HEK293 (cell line): ENCODE measurements around the gene RABGGTB.

Experiments used
- GLI2 ChIP-seq: fragments of 450-650 bp; formaldehyde crosslinking; IDR thresholded peaks from 2 replicates; pipeline ENCODE4; 2017; ENCODE audit warnings: missing biosample characterization, missing genetic modification characterization, low read depth, borderline replicate concordance
- MEIS1 ChIP-seq: sonication (generic); formaldehyde crosslinking; IDR thresholded peaks from 2 replicates; pipeline ENCODE4 v1.8.1; 2022; ENCODE audit warnings: missing genetic modification reagents, mild to moderate bottlenecking, borderline replicate concordance
- MZF1 ChIP-seq: fragments of 450-650 bp; formaldehyde crosslinking; IDR thresholded peaks from 2 replicates; pipeline ENCODE4 v1.5.1; 2017; ENCODE audit warnings: missing biosample characterization, missing genetic modification characterization, borderline replicate concordance
- PRDM1 ChIP-seq: fragments of 450-650 bp; formaldehyde crosslinking; IDR thresholded peaks from 2 replicates; pipeline ENCODE4; 2016; ENCODE audit warnings: missing biosample characterization, missing genetic modification characterization
- SP7 ChIP-seq: fragments of 450-650 bp; formaldehyde crosslinking; IDR thresholded peaks from 2 replicates; pipeline ENCODE4 v1.5.1; 2016; ENCODE audit warnings: missing biosample characterization, missing genetic modification characterization
- ZBTB17 ChIP-seq: fragments of 450-650 bp; formaldehyde crosslinking; IDR thresholded peaks from 2 replicates; pipeline ENCODE4 v1.5.1; 2016; ENCODE audit warnings: missing biosample characterization, missing genetic modification characterization
- ZNF16 ChIP-seq: fragments of 450-650 bp; formaldehyde crosslinking; IDR thresholded peaks from 2 replicates; pipeline ENCODE4 v1.5.1; 2016; ENCODE audit warnings: low read depth, missing biosample characterization, missing genetic modification characterization
- ZNF174 ChIP-seq: fragments of 450-650 bp; formaldehyde crosslinking; IDR thresholded peaks from 2 replicates; pipeline ENCODE4 v1.5.0; 2017; ENCODE audit warnings: missing biosample characterization, mild to moderate bottlenecking, missing genetic modification characterization
- ZNF248 ChIP-seq: fragments of 450-650 bp; formaldehyde crosslinking; IDR thresholded peaks from 2 replicates; pipeline ENCODE4 v1.5.1; 2017; ENCODE audit warnings: missing biosample characterization, missing genetic modification characterization
- ZNF274 ChIP-seq, 2 experiments: fragments of 200-500 bp in 1 of 2; fragments of 450-650 bp in 1 of 2; sonication (Bioruptor generic) in 1 of 2; formaldehyde crosslinking in 1 of 2; IDR thresholded peaks; 2 replicates each; pipeline versions ENCODE4 v1.5.1 to v1.6.1; 2014 to 2016; ENCODE audit warnings: borderline replicate concordance in 1 of 2, inconsistent platforms in 1 of 2, low read length in 1 of 2, missing biosample characterization in 1 of 2, missing genetic modification characterization in 1 of 2
- ZNF292 ChIP-seq: fragments of 450-650 bp; formaldehyde crosslinking; IDR thresholded peaks from 2 replicates; pipeline ENCODE4 v1.5.1; 2016; ENCODE audit warnings: low read depth, missing biosample characterization, missing genetic modification characterization, borderline replicate concordance
- ZNF335 ChIP-seq: fragments of 450-650 bp; formaldehyde crosslinking; conservative IDR thresholded peaks from 2 replicates; pipeline ENCODE4 v1.5.1; 2016; ENCODE audit warnings: missing biosample characterization, missing genetic modification characterization
- ZNF394 ChIP-seq: fragments of 450-650 bp; formaldehyde crosslinking; IDR thresholded peaks from 2 replicates; pipeline ENCODE4 v1.5.1; 2016; ENCODE audit warnings: missing biosample characterization, missing genetic modification characterization, mild to moderate bottlenecking, moderate library complexity, borderline replicate concordance
- ZNF416 ChIP-seq: fragments of 450-650 bp; formaldehyde crosslinking; IDR thresholded peaks from 2 replicates; pipeline ENCODE4 v1.5.1; 2016; ENCODE audit warnings: missing biosample characterization, missing genetic modification characterization
- ZNF423 ChIP-seq: fragments of 450-650 bp; formaldehyde crosslinking; IDR thresholded peaks from 2 replicates; pipeline ENCODE4 v1.5.1; 2016; ENCODE audit warnings: missing biosample characterization, missing genetic modification characterization
- ZNF501 ChIP-seq: fragments of 450-650 bp; formaldehyde crosslinking; IDR thresholded peaks from 2 replicates; pipeline ENCODE4 v1.5.1; 2016; ENCODE audit warnings: missing biosample characterization, missing genetic modification characterization
- ZNF629 ChIP-seq: fragments of 450-650 bp; formaldehyde crosslinking; IDR thresholded peaks from 2 replicates; pipeline ENCODE4 v1.5.1; 2017; ENCODE audit warnings: missing biosample characterization, missing genetic modification characterization
- ZNF670 ChIP-seq: fragments of 450-650 bp; formaldehyde crosslinking; IDR thresholded peaks from 2 replicates; pipeline ENCODE4 v1.5.1; 2016; ENCODE audit warnings: missing biosample characterization, missing genetic modification characterization, low read depth
- ZNF701 ChIP-seq: fragments of 450-650 bp; formaldehyde crosslinking; IDR thresholded peaks from 2 replicates; pipeline ENCODE4 v1.5.1; 2016; ENCODE audit warnings: missing biosample characterization, missing genetic modification characterization
- ZSCAN16 ChIP-seq: fragments of 450-650 bp; formaldehyde crosslinking; IDR thresholded peaks from 2 replicates; pipeline ENCODE4 v1.5.1; 2016; ENCODE audit warnings: missing biosample characterization, missing genetic modification characterization
- ZXDB ChIP-seq: fragments of 450-650 bp; formaldehyde crosslinking; IDR thresholded peaks from 2 replicates; pipeline ENCODE4 v1.5.1; 2016; ENCODE audit warnings: missing biosample characterization, missing genetic modification characterization
- TF ChIP-seq, protein P1 (sequence below): fragments of 450-650 bp; formaldehyde crosslinking; IDR thresholded peaks from 2 replicates; pipeline ENCODE4 v1.5.1; 2016; ENCODE audit warnings: missing biosample characterization, missing genetic modification characterization
- TF ChIP-seq, protein P2 (sequence below): fragments of 450-650 bp; formaldehyde crosslinking; IDR thresholded peaks from 2 replicates; pipeline ENCODE4 v1.5.1; 2016; ENCODE audit warnings: missing biosample characterization, missing genetic modification characterization
- TF ChIP-seq, protein P3 (sequence below): fragments of 450-650 bp; formaldehyde crosslinking; IDR thresholded peaks from 2 replicates; pipeline ENCODE4 v1.5.1; 2016; ENCODE audit warnings: missing biosample characterization, missing genetic modification characterization, low read depth
- TF ChIP-seq, protein P4 (sequence below): fragments of 450-650 bp; formaldehyde crosslinking; IDR thresholded peaks from 2 replicates; pipeline ENCODE4 v1.5.1; 2017; ENCODE audit warnings: missing biosample characterization, missing genetic modification characterization
- TF ChIP-seq, protein P5 (sequence below): fragments of 450-650 bp; formaldehyde crosslinking; IDR thresholded peaks from 2 replicates; pipeline ENCODE4 v1.5.1; 2016; ENCODE audit warnings: missing biosample characterization, missing genetic modification characterization
- TF ChIP-seq, protein P6 (sequence below): fragments of 450-650 bp; formaldehyde crosslinking; IDR thresholded peaks from 2 replicates; pipeline ENCODE4 v1.5.1; 2016; ENCODE audit warnings: missing biosample characterization, missing genetic modification characterization
- TF ChIP-seq, protein P7 (sequence below): fragments of 450-650 bp; formaldehyde crosslinking; IDR thresholded peaks from 2 replicates; pipeline ENCODE4 v1.5.1; 2016; ENCODE audit warnings: missing biosample characterization, missing genetic modification characterization

Gene RABGGTB

DNA sequence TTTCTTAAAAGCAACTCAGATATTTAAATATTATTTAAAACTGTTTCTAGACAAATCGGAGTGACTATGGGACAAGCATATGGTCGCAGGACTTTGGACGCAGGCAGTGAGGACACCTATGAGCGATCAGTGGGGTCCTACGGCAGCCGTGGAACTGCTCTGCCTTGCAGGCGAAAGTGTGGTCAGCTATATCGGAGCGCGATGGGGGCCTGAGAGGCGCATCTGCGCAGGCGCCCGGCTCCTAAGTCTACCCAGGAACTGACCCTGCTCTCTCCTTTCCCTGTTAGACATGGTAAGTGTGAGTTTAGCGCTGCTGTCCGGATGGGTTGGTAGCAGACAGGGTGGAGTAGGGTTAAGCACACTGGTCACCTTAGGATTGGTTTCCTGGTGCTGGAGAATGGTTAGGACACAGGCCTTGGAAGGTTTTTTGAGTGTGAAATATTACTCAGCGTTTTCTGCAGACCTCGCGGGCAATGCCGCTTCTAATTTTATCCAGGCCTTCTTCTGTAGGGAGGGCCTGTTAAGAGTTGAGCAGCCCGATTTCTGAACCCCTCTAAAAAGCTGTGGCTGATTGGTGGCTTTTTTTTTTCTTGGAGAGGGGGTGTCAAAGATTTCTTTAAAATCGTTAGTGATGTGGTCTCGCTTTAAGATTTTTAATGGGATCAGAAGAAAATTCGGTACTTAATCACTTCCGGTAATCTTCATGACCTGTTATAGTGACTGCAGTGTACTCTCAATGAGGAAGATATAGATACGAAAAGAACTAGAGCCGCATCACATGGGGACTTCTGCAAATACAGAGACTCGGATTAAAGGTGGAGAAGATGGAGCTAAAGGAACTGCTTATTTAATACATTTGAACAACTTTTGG is at the start of gene RABGGTB (continued):
- TF ChIP-seq, protein P1, sequence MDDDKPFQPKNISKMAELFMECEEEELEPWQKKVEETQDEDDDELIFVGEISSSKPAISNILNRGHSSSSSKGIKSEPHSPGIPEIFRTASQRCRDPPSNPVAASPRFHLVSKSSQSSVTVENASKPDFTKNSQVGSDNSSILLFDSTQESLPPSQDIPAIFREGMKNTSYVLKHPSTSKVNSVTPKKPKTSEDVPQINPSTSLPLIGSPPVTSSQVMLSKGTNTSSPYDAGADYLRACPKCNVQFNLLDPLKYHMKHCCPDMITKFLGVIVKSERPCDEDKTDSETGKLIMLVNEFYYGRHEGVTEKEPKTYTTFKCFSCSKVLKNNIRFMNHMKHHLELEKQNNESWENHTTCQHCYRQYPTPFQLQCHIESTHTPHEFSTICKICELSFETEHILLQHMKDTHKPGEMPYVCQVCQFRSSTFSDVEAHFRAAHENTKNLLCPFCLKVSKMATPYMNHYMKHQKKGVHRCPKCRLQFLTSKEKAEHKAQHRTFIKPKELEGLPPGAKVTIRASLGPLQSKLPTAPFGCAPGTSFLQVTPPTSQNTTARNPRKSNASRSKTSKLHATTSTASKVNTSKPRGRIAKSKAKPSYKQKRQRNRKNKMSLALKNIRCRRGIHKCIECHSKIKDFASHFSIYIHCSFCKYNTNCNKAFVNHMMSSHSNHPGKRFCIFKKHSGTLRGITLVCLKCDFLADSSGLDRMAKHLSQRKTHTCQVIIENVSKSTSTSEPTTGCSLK, result no peak
- TF ChIP-seq ZNF335 (tag by site-specific recombination) (peak; percentile 99), MEIS1 (CRISPR knock-in tag) (no peak), ZNF274 (IDR thresholded peaks at IDR 0.05; ENCODE audit: low read length) (no peak), ZNF274 (tag by site-specific recombination; IDR thresholded peaks at IDR 0.05; ENCODE audit: borderline replicate concordance) (no peak), ZNF416 (tag by site-specific recombination) (no peak), PRDM1 (tag by site-specific recombination) (0 out of 2 replicates have a peak, but pooled peaks have one; percentile 37), ZNF629 (tag by site-specific recombination) (peak; percentile 55; the same call in 1 of the 2 replicates), ZXDB (peak; percentile 50; the same call in 1 of the 2 replicates), MZF1 (tag by site-specific recombination) (no peak), GLI2 (tag by site-specific recombination) (no peak), ZNF501 (peak; percentile 83; the same call in 1 of the 2 replicates), ZNF670 (no peak), ZSCAN16 (no peak), ZNF16 (tag by site-specific recombination) (peak; percentile 29; the same call in 1 of the 2 replicates), SP7 (tag by site-specific recombination) (peak; percentile 69; the same call in 1 of the 2 replicates), ZNF174 (tag by site-specific recombination) (no peak), ZNF292 (no peak), ZNF248 (tag by site-specific recombination) (no peak), ZNF394 (tag by site-specific recombination) (peak; percentile 34; the same call in 1 of the 2 replicates), ZNF701 (tag by site-specific recombination) (no peak), ZBTB17 (peak; percentile 65; the same call in 1 of the 2 replicates), ZNF423 (tag by site-specific recombination) (no peak)
- TF ChIP-seq, protein P2, sequence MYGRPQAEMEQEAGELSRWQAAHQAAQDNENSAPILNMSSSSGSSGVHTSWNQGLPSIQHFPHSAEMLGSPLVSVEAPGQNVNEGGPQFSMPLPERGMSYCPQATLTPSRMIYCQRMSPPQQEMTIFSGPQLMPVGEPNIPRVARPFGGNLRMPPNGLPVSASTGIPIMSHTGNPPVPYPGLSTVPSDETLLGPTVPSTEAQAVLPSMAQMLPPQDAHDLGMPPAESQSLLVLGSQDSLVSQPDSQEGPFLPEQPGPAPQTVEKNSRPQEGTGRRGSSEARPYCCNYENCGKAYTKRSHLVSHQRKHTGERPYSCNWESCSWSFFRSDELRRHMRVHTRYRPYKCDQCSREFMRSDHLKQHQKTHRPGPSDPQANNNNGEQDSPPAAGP (tag by site-specific recombination), result 0 out of 2 replicates have a peak, but pooled peaks have one; percentile 14
- TF ChIP-seq, protein P3, sequence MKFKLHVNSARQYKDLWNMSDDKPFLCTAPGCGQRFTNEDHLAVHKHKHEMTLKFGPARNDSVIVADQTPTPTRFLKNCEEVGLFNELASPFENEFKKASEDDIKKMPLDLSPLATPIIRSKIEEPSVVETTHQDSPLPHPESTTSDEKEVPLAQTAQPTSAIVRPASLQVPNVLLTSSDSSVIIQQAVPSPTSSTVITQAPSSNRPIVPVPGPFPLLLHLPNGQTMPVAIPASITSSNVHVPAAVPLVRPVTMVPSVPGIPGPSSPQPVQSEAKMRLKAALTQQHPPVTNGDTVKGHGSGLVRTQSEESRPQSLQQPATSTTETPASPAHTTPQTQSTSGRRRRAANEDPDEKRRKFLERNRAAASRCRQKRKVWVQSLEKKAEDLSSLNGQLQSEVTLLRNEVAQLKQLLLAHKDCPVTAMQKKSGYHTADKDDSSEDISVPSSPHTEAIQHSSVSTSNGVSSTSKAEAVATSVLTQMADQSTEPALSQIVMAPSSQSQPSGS, result no peak
- TF ChIP-seq, protein P4, sequence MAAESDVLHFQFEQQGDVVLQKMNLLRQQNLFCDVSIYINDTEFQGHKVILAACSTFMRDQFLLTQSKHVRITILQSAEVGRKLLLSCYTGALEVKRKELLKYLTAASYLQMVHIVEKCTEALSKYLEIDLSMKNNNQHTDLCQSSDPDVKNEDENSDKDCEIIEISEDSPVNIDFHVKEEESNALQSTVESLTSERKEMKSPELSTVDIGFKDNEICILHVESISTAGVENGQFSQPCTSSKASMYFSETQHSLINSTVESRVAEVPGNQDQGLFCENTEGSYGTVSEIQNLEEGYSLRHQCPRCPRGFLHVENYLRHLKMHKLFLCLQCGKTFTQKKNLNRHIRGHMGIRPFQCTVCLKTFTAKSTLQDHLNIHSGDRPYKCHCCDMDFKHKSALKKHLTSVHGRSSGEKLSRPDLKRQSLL (tag by site-specific recombination), result peak; percentile 32; the same call in 1 of the 2 replicates
- TF ChIP-seq, protein P5, sequence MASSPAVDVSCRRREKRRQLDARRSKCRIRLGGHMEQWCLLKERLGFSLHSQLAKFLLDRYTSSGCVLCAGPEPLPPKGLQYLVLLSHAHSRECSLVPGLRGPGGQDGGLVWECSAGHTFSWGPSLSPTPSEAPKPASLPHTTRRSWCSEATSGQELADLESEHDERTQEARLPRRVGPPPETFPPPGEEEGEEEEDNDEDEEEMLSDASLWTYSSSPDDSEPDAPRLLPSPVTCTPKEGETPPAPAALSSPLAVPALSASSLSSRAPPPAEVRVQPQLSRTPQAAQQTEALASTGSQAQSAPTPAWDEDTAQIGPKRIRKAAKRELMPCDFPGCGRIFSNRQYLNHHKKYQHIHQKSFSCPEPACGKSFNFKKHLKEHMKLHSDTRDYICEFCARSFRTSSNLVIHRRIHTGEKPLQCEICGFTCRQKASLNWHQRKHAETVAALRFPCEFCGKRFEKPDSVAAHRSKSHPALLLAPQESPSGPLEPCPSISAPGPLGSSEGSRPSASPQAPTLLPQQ (tag by site-specific recombination), result peak; percentile 9; the same call in 1 of the 2 replicates
- TF ChIP-seq, protein P6, sequence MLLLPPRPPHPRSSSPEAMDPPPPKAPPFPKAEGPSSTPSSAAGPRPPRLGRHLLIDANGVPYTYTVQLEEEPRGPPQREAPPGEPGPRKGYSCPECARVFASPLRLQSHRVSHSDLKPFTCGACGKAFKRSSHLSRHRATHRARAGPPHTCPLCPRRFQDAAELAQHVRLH (tag by site-specific recombination), result peak; percentile 89
- TF ChIP-seq, protein P7, sequence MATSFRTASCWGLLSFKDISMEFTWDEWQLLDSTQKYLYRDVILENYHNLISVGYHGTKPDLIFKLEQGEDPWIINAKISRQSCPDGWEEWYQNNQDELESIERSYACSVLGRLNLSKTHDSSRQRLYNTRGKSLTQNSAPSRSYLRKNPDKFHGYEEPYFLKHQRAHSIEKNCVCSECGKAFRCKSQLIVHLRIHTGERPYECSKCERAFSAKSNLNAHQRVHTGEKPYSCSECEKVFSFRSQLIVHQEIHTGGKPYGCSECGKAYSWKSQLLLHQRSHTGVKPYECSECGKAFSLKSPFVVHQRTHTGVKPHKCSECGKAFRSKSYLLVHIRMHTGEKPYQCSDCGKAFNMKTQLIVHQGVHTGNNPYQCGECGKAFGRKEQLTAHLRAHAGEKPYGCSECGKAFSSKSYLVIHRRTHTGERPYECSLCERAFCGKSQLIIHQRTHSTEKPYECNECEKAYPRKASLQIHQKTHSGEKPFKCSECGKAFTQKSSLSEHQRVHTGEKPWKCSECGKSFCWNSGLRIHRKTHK (tag by site-specific recombination), result no peak
